Amygdala (tissue), 56 donors: ENCODE results near the gene SMOC2.

Source experiments
- DNase-seq, 56 donors: peaks; one replicate each; lab custom pipeline; 2025; lab: John Stamatoyannopoulos, UW

The SMOC2 gene

GRCh38 chr6:168415098-168415992 lies 25.6 kb upstream of the SMOC2 start:
- DNase-seq, result no peak

GRCh38 chr6:168415993-168416530 lies 24.9 kb upstream of the SMOC2 start:
- DNase-seq, result no peak

DNA sequence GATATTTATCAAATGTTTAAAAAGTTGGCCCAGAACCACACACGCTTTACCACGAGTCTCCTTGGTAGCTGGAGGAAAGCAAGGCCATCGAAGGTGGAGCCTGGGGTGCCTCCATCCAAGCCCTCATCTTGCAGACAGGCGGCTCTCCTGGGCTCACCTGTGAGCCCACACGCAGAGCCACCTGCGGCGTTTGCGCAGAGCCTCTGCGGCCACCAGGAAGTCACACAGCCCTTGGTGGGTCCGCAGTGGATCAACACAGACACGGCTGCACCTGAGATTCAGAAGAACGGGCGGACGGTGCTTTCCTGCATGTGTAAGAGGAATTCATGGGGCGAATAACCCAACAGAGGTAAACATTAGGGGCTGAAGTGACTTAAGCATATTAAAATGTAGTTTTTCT lies 24.5 kb upstream of the SMOC2 start:
- no peak for DNase-seq

GRCh38 chr6:168417191-168417590 lies 23.8 kb upstream of the SMOC2 start:
- DNase-seq, result no peak

DNA sequence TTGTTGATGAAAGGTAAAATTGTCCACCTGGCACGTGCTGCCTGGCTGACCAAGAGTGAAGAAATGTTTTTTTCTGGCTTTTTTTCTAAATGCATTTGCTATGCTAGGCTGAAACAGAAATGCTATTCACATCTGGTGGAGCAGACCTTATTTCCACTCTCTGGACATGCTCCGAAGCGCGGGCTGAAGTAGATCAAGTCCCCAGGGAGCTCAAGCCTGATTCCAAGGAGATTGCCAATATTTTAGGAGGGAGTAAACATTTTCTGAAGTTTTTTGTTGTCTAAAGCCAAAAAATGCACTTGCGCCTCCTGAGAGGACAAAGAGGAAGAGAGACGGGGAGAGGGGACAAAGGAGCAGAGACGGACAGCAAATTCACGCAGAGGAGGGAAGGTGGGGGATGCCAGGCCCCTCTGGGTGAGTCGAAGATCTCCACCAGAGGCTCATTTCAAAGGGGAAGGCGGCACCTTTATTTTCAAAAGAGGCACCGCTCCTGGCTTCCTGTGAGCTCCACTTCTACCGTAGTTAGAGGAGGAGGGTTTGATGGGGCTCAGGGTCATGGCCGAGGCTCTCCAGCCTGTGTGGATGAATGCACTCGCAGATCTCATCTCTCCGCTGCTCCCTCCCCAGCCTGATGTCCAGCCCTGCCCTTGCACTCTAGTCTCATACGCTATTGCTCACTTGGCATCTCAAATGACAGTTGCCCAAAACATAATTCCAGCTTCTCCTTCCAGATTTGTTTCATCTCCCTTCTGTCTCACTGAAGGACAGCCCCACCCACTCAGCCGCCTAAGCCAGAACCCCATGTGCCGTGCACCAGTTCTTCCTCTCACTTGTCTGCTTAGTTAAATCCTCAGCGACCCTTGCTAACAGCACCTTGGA lies 23.1 kb upstream of the SMOC2 start:
- DNase-seq, result no peak

DNA sequence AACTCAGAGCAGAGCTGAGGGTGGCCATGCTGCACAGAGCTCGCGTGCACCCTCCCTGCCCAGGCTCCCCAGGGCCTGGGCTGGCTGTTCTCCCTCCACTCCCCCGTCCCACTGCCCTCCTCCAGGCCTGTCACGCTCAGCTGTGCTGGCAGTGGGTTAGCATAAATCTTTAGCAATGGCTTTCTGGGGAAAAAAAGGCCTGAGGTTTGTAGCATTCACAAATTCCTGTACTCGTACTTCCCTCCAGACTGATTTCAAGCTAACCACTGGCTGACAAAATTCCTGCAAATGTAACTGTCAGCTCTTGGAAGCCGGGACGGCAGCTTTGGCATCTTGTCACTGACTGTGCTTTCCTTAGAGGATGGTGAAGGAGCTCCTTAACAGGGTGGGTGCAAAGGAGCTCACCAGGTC lies 22.3 kb upstream of the SMOC2 start:
- no peak for DNase-seq

GRCh38 chr6:168419569-168419968 lies 21.4 kb upstream of the SMOC2 start:
- DNase-seq, result no peak

DNA sequence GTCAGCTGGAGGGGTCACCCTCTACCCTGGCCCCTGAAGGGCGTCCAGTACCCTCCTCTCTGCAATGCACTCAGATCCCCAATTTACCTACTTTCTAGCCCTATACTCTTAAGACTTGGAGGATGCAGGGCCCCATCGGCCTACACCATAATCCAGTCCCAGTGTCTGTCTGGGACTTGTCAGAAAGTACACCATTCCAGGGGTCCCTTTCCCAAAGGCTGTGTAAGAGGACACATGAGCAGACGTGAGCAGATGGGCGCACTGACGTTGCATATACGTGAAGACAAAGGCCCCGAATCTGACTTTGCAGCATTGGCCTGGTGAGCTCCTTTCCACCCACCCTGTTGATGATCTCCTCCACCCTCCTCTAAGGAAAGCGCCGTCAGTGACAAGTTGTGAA lies 20.9 kb upstream of the SMOC2 start:
- no peak for DNase-seq

DNA sequence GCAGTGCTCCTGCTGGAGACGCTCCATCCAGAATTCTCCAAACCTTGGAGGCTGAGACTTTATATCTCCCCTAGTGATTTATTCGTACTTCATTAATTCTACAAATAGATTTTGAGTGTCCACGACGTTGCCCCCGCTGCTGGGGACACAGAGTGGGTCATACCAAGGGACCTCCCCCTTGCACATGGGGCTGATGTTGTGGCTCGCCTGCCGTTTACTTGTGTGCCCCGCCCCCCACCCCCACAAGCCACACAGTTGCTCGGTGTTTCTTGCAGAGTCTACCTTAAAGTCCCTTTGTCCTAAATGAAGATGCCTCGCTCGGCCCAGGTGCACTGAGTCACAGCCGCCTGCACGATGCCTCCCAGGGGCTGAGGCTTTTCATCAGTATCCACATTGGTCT lies 20.3 kb upstream of the SMOC2 start:
- DNase-seq, result no peak

DNA sequence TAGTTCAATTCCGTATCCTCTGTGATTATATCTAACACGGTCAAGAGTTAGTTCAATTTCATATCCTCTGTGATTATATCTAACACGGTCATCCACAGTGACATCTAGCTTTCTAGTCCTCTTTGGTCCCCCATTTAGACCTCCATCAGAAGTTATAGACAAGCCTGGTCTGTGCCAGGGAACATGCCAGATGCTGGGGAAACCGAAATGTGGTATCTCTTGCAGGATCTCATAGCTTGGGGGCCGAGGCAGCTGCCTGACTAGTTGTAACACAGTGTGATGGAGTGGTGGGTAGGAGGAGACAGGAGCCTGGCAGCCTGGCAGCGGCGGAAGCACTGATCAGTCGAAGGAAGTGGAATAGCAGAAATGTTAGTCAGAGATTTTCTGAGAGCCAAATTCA lies 13.8 kb upstream of the SMOC2 start:
- no peak for DNase-seq

DNA sequence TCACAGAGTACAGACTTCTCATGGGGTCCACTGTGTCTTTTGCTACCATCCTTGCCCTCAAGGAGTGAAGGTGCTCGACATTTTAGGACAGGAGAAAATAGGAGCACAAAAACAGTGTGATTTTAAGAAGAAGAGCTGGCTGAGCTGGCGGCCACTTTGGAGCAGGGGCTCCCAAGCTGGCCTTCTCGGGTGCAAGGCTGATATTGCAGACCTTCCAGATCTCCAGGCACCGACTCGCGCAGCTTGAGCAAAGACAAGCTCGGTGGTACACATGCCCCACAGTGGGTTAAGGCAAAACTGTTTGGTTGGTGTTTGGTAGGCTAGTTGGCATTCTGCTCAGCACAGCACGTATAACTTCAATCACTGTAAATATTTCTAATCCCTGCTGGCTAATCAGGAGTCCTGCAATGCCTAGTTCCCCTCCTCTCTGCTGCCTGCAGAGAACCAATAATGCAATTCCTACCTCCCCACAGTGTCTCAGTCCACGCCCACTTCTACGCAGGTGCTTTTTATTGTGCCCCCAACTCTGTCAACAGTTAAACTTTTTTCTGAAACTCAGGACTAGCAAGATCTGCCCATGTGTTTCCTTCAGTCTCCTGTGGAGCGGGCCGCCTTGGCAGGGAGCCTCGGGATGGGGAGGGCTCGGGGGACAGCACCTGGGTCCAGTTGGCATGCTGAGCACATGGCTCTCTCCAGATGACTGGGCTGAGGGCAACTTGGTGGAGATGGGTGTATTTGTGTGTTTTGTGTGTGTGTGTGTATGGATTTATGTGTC lies 12.7 kb upstream of the SMOC2 start:
- no peak for DNase-seq

GRCh38 chr6:168428863-168429262 lies 12.1 kb upstream of the SMOC2 start:
- no peak for DNase-seq

DNA sequence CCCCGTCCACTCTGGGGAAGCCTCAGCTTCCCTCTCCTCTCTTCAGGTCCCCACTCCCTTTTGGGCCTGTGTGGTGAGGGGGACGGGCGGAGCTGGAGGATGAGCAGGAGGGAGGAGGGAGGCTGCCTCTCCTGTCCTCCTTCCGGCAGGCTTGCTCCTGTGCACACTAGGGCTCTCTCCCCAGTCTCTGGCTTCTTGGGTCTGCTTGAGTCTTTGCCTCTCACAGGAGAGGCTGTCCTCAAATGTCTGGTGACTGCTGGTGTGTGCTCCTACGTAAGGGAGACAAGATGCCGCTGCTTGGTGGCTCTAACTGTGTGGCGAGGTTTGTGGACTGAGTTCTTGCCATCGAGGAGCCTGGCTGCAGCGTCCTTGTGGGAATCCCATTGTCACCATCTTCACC lies 8.8 kb upstream of the SMOC2 start:
- no peak for DNase-seq

DNA sequence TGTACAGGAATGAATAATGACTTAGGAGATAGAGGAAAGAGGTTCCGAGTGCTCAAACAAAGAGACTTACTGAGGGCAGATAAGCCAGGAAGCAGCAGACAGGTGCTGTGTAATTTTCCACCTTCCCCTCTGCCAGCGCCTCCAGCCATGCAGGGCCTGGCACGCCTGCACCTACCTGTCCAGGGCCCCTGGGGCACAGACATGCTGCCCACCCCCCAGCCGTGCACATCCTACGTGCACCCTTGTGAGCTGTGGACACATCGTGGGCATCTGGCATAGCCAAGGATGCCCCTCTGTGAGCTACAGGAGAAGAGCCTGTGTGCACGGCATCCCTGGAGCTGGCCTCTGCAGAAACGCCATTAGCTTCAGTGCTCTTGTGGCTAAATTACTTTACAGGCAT lies 7.1 kb upstream of the SMOC2 start:
- no peak for DNase-seq

DNA sequence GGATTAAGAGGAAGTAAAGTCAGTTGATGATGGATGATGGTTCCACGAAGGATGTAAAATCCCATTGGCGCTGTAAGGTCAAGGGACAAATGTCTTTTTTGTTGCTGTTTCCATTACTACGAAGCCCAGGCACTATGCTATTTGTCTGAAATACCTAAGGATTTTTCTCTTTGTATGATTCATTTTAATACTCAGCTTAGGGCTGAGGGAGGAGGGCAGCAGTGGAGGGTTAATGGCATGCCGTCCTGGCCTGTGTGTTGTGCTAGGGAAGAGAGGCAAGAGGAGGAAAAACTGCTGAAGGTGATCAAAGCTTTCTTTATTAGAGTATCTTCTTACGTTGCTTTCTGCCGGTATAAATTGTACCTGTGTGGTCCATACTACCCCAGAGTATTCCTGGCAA lies 6.5 kb upstream of the SMOC2 start:
- no peak for DNase-seq

GRCh38 chr6:168437751-168438150 lies 3.2 kb upstream of the SMOC2 start:
- DNase-seq, result no peak

GRCh38 chr6:168438783-168439520 lies 2.0 kb upstream of the SMOC2 start:
- no peak for DNase-seq

- no peak for DNase-seq
Measured at GRCh38 chr6:168439794-168440450, 1.1 kb upstream of the SMOC2 start.
